GM21423 (cell line): ENCODE results near the gene LMAN1L.

ENCODE experiments used
- ATAC-seq: cut with Tn5 transposase; IDR thresholded peaks from one replicate; pipeline ENCODE4 v1.9.1; 2021; ENCODE audit warnings: mild to moderate bottlenecking, moderate library complexity; ENCODE audit not compliant: unreplicated experiment

Gene LMAN1L

DNA sequence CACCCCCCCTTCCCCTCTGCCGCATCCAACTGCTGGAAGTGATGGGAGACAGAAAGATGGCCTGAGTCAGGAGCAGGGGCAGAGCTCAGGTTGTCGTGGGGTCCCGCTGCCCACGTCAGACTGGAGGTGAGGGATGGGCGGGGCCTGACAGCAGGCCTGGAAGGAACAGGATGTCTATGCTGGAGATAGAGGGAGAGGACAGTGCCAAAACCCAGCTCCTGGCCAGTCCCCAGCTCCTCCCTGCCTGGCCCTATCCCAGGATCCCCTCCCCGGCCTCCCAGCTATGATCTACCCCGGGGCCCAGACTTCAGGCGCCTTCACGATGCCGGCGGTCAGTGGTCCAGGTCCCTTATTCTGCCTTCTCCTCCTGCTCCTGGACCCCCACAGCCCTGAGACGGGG, at the start of gene LMAN1L:
TSS of gene LMAN1L (plus strand) at position 303 of the 400 bp plus-strand sequence. CDS start at position 323, 20 bp downstream.
- no peak for ATAC-seq

DNA sequence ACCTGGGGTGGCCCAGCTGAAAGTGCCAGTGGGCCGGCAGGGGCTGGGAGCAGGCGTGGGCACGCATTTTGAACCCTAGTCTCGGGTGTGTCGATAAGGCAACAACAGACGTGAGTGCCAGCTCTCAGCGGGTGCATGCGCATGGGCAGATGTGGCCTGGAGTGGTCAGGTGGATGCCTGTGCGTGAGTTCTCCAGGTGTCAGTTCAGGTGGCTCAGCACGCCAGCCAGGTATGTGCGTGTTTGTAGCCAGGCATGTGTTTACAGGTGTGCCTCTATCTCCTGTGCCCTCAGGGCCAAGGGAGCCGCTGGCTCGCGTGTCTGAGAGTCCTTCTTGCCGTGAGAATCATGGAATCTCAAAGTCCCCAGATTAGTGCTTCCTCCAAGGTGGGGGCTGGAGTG, 49.2 kb upstream of the LMAN1L start:
- no peak for ATAC-seq

DNA sequence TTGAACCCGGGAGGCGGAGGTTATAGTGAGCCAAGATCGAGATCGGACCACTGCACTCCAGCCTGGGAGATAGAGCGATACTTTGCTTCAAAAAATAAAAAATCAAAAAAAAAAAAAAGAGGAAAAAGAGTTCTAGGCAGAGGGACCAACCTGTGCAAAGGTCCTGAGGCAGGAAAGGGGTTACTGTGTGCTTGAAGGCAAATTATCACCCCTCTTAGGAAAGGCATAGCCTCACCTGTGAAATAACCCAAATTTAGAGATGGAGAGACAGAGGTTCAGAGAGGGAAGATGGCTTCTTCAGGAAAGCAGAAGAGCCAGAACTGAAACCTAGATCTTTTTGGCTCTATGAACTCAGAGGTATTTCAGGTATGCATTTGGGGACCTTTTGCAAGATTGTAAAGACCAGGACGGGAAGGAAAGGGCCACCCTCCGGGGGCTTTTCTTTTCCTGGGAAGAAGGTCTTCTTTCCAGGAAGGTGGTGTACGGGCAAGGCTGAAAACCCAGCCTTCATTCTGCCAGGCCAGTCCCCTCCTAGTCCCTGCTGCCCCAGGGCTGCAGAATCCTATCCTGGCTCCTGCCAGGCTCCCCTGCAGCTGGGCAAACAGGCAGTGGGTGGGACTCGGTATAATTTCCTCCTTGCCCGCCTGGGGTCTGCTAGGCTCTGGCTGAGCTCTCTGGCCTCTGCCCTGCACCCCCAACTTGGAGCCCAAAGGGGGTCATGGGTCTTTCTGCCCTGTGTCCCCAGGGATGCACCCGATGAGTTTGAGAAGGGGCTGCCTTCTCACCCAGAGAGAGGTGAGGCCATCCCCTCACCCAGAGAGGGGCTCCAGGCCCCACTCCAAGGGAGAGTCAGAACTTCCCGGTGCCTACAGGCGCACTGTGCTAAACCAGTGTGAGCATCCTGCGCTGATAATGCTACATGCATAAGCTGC, 45.2 kb upstream of the LMAN1L start:
- ATAC-seq, result no peak

DNA sequence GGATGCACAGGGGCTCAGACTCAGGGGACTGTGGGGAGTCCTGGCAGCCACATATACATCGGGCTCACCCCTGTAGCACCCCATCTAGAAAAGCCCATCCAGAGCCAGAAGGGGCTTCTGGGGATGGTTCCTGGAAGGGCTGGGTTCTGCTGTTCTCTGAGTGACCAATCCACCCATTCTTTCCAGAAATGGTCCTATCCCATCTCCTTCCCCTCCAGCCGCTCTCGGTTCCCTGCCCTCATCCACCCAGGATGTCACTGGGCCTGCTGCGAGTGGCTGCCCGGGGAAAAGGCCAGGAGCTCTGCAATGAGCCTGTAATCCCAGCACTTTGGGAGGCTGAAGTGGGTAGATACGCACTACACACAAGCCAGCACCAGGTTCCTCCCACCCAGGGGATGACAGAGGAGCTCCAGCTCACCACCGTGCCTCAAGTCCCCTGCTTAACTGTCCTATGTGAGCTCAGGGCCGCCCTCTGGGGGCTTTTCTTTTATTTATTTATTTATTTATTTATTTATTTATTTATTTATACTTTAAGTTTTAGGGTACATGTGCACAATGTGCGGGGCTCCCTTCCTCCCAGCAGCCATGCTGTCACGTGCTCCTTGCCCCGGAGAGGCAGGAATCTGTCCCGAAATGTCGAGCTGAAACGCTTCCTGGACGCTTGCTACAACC, 44.4 kb upstream of the LMAN1L start:
- no peak for ATAC-seq

DNA sequence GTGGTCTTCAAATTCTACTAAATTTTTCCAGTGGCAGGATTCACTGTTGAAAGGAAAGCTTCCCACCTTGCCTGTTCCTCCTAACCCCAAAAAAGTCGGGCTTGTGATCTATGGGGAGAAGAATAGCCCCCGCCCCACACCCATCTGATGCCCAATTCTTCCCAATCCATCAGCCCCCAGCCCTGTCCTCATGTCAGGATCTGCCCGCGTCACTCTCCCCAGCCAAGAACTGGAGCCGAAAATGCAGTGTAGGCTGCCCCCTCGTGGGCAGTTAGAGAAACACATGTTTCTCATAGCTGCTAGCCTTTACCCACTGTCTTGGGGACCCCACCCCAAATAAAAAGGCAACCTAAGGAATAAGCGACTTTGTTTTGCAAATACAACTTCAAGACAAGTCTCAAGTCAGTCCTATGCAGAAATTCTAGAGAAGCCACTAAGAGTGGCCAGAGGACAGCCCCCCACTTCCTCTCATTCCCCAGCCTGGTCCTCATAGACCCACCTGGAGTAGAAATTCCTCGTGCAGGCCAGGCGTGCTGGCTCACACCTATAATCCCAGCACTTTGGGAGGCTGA, 43.8 kb upstream of the LMAN1L start:
- ATAC-seq, result no peak

DNA sequence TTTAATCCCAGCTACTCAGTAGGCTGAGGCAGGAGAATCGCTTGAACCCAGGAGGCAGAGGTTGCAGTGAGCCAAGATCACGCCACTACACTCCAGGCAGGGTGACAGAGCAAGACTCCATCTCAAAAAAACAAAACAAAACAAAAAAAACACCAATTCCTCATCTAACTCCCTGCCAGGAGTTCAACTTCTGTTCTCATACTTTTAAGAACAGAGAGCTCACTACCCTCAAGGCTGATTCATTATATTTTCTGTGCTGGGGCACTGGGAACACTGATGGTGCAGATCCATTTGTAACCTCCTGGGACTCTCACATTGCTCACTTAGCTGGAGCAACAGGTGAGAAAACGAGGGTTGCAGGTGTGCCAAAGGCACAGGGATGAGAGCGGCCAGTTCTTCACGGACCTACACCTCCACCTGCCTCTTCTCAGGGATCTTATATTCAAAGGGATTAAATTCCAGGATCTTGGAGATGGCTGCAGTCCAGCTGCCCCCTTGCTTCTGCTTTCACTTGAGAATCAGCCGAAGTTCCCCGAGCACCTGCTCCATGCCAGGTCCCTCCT, 43.1 kb upstream of the LMAN1L start:
- no peak for ATAC-seq

DNA sequence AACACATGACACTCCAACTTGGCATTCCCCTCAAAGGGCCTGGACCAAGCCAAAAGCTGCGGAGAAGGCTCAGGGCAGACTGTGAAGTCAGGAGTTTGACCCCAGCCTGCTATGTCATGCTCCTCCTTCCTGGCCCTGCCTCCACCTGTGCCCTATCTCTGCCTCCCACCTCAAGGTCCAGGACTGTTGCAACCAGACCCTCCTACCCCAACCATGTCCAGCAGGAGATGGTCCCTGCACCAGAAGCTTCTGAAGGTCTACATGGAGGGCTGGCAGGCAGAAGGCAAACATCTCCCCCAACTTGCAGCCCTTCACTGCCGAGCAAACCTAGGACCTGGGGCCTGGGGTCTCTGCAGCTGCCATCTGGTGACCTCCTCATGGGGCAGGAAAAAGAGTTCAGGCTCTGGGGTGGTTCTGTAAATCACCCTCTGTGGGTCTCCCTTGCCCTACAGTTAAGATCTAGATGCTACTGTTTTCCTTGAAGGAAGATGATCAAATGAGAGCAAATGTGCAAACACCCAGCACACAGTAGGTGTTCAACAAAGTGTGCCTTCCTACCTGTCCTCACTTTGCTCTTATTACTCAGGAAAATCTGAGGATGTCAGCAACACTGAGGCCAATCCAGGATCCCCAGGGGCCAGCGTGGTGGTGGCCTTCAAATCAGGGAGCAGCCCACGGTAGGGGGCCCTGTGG, 42.3 kb upstream of the LMAN1L start:
- ATAC-seq, result no peak

DNA sequence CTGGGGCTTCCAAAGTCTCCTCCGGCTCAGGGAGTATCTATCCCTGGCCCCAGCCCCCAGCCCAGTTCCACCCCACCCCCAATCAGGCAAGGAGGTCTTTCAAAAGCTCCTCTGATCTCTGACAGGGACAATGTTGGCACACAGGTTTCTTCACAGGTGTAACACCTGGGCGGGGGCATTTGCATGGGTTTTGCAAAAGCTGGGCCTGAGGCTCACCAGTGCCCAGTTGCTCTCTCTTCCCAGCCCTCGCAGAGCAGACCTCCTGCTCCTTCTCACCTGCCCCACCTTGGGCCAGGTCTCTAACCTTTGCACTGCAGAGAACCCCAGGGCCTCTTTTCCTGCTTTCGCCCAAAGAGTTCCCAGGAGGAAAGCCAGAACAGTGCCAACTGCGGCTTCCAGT, 39.3 kb upstream of the LMAN1L start:
- no peak for ATAC-seq

DNA sequence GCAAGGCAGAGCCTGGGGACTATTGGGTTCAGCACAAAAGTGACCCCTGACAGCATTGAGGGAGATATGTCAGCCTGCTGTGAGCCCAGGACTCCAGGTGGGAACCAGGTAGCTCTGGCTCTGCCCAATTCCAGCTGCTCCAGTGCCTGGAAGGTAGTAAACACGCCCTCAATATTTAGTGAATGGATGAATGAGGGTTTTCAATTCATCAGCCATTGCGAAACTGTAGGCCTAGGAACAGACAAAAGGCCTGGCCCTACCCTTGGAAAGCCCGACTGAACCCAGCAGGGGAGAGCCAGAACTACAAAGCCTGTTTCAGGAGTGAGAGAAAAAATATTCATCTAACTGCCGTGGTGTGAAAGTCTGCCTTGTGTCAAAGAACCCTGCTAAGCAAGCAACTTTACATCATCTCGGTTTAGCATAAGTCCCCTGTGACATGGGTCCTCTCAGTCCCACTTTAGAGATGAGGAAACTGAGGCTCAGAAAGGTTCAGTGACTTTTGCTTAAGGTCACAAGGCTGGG, 38.8 kb upstream of the LMAN1L start:
- no peak for ATAC-seq

DNA sequence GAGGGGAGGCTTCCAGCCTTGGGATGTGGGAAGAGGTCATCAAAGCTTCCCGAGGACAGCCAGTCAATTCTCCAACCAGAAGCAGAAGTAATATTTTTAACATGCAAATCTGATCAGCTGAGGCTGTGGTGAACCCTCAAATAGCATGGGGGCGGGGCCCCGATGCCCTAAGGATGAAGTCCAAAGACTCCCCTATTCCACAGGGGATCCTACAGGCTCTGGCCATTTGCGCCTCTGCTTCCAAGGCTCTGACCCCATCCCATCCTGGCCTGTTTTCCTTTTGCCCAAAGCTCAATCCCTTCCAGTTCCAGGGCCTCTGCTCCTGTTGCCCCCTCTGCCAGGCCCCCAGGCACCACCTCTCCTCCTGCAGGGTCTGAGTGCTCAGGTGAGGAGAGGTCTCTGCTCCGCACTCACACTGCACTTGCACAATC, 37.5 kb upstream of the LMAN1L start:
- no peak for ATAC-seq

DNA sequence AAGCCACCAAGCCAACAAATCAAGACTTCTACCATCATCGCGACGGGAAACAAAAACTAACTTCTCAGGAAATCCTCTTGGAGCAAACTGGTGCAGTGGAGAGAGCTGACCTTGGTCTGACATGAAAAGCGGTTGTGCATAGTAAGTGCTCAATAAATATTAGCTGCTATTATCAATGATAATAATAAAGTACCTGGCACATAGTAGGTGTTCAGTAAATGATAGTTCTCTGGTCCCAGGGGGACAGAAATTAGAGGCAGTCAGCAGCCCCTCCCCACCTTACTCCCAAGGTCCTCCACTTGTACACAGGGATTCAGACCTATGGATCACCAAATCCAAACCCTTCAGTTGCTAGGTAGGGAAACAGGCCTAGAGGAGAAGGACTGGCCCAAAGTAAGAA, 36.7 kb upstream of the LMAN1L start:
- no peak for ATAC-seq

DNA sequence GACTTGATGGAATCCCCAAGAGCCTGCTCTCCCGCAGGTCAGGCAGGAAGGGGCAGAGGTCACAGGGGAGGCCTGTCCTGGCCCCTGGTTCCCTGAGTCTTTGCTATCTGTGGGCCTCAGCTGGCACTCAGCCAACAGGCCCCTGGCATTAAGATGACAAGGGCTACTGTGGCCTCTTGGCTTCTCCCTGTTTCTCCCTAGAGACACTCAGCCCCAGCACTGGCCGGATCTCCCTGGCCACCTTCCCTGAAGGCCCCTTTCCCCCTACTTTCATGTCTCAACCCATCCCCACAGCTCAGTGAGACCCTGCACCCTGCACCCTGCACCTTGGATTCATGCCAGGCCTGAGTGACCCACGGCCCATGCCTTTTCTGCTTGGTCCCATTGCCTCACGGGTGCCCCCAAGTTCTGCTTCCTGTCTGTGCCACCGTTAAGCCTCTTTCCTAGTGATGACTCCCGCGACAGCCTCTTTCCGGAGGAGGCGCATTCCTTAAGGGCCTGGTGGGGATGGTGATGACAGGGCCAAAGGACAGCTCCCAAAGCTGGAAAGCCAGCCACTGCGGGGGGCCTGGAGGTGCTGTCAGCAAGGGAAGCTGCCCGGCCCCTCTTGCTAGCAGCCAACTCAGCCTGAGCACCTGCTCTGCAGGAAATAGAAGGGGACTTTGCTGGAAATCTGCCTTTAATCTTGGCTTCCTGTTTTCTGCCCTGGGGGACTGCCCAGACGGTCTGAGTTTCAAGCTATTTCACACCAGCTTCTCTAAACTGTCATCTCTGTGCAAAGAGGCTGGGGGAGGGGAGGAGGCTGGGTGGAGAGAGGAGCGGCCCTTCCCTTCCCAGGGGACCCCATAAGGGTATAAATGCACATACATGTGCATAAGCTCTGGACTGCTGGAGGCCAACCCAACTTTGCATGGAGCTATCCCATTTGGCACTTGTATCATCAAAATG, 35.5 kb upstream of the LMAN1L start:
- ATAC-seq, result peak; percentile 38

DNA sequence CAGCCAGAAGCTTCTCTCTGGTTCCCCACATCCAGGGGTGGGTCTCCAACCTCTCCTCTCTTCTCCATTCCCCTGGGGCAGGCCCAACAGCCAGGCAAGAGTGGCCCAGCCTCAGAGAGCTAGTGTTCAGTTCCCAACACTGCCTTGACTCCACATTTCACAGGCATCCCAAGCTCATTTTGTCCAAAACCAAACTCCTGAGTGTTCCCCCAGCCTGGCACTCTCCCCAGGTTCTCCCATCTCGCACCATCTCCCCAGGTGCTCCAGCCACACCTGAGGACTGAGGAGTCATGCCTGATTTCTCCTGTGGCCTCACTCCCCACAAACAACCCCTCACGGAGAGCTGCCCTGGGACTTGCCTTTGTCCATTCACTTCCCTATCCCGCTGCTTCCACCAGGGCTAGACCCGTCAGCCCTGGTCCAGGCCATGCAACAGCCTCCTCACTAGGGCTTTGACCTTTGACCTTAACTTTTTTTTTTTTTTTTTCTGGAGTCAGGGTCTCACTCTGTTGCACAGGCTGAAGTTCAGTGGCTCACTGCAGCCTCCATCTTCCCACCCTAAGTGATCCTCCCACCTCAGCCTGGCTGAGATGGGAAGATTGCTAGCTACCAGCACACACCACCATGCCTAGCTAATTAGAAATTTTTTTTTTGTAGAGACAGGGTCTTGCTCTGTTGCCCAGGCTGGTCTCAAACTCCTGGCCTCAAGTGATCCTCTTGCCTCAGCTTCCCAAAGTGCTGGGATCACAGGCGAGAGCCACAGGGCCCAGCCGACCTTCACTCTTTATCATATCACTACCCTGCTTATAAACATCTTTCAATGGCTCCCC, 34.7 kb upstream of the LMAN1L start:
- no peak for ATAC-seq

DNA sequence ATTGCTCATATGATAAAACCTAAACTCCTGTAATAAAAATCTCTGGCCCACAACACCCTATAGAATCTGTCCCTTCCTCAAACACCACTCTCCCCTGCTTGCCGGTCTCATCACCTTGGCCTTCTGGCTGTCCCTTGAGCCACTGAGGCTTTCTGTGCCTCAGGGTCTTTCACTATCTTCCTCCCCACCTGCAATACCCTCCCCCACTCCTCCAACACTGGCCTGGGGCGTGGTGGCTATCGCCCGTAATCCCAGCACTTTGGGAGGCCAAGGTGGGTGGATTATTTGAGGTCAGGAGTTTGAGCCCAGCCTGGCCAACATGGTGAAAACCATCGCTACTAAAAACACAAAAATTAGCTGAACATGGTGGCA, 34.0 kb upstream of the LMAN1L start:
- no peak for ATAC-seq

DNA sequence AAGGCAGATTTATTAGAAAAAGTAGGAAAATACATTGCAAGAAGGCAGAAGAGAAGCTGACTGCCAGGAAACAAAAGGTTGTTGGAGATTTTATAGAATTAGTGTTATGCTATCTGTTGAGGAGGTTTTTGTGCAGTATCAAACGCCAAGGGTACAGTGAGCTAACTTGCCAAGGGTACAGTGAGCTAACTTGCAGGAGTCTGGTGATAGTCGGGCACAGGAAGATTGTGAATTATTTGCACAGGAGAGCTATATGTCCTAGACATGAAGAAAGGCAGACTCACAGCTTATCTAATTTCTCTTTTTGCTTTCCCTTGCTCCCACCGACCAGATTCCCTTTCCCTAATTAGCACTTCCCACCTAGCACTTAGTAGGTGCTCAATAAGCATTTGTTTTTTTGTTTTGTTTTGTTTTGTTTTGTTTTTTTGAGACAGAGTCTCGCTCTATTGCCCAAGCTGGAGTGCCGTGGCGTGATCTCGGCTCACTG, 33.4 kb upstream of the LMAN1L start:
- no peak for ATAC-seq

DNA sequence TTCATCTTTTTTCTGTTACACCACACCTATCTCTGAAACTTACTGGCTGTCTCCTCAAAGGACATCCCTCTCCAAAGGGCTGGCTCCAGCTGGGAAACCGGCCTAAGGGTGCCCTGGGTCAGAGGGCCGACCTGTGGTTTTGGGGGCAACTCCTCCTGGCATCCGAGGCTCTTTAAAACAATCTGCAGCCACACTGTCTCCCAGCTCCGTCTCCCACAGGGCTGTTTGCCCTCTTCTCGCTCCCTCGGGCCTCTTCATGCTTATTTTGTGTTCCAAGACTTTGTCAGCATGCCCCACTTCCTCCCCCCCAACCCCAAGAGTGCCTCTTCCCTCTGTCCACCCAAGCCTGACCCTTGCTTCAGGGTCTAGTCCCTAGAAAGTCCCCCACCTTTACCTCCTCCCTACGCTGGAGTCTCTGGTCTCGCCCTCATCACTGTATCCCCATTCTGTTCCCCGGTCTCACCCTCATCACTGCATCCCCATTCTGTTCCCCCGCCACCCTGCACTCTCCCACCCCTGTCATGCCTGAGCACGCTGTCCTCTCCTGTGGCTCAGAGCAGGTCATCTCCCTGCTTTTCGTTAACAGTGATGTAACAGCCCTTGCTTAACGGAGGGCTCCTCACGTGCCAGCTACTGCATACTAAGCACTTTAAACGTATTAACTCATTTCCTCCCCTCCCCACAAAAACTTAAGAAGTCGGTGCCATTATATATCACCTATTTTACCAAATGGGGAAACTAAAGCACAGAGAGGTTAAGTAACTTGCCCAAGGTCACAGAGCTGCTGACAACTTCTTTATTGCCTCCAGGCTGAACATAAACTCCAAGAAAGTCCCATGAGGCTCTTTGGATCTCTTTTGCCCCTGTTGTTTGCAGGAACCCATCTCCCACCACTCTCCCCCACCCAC, 31.9 kb upstream of the LMAN1L start:
- ATAC-seq, result no peak

DNA sequence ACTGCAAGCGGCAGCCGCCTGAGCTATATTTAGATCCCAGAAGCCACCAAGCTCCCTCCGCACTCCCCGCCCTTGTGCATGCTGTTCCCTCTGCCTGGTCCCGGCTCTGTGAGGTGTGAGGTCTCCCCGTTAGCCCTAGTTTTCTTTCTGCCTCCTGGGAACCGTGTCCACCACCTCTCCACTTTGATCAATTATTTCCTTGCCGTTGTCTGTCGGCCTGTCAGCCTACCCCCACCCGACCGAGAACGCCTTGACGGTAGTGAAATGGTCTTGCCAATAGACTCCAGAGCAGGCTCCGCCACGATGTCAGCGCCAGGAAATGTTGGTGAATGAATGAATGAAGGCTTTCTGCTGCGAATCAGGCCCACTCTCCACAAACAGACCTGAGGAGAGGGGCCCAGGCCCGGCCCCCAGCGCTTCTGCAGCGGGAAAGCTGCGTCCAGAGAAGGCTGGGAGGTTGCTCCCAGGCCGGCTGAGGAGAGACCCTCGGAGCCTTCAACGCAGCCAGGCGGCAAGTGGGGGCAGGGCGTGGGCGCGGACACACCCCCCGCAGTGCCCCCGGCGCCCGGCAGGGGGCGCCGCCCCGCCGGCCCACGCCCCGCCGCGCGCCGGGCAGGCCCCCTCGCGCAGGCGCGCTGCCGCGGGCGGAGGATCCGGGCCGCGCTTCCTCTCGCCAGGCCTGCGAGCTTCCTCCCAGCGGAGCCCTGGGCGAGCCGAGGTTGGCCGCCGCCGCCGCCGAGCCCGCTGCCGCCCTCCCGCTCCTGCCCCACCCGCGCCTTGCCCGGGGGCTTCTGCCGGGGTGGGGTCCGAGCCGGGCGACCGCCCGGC, 31.0 kb upstream of the LMAN1L start, which contains the start of gene CSK:
TSS of gene CSK (plus strand) at position 650 of the 828 bp plus-strand sequence. CDS start 16,218 bp downstream, outside the sequence.
- no peak for ATAC-seq
